GM12874 (cell line): Measurements from ENCODE around the gene GCK.

ENCODE experiments used
- CTCF ChIP-seq: IDR thresholded peaks from 2 replicates; pipeline ENCODE4 v1.5.1; 2011; ENCODE audit warnings: low read depth, mild to moderate bottlenecking, control low read depth, low read length, moderate library complexity; ENCODE audit not compliant: insufficient read depth

The GCK gene

GRCh38 chr7:44095781-44096180, 93.5 kb downstream of the GCK start:
- TF ChIP-seq CTCF, result no peak

- no peak for TF ChIP-seq CTCF
These were observed 94.2 kb downstream of the GCK start for GRCh38 chr7:44094883-44095592.

- no peak for TF ChIP-seq CTCF
These were observed 94.9 kb downstream of the GCK start for GRCh38 chr7:44094365-44094764.
